NCI-H345 (cell line): Measurements from ENCODE around the gene DIP2B.

Experiments
- DNase-seq: peaks from one replicate; lab custom pipeline; 2025; lab: John Stamatoyannopoulos, UW

The DIP2B gene

GRCh38 chr12:50611021-50611744 lies 106.4 kb downstream of the DIP2B start:
- no peak for DNase-seq

- no peak for DNase-seq
These were observed 108.1 kb downstream of the DIP2B start for GRCh38 chr12:50612882-50613281.

GRCh38 chr12:50613463-50613862 lies 108.7 kb downstream of the DIP2B start:
- no peak for DNase-seq

- DNase-seq = no peak
These were observed 109.5 kb downstream of the DIP2B start for GRCh38 chr12:50614167-50614759.

GRCh38 chr12:50615145-50615906 lies 110.5 kb downstream of the DIP2B start:
- DNase-seq = no peak

- no peak for DNase-seq
These were observed 111.1 kb downstream of the DIP2B start for GRCh38 chr12:50615907-50616296.

GRCh38 chr12:50617657-50618056 lies 112.9 kb downstream of the DIP2B start:
- DNase-seq = no peak

- DNase-seq = no peak
These were observed 114.3 kb downstream of the DIP2B start for GRCh38 chr12:50618864-50619609.

- DNase-seq = no peak
These were observed 114.8 kb downstream of the DIP2B start for GRCh38 chr12:50619610-50619958.

GRCh38 chr12:50620109-50620977 lies 115.6 kb downstream of the DIP2B start:
- no peak for DNase-seq

GRCh38 chr12:50620978-50621360 lies 116.2 kb downstream of the DIP2B start:
- DNase-seq = no peak

GRCh38 chr12:50621399-50622300 lies 116.9 kb downstream of the DIP2B start:
- no peak for DNase-seq

GRCh38 chr12:50625029-50625925 lies 120.5 kb downstream of the DIP2B start:
- no peak for DNase-seq

GRCh38 chr12:50626026-50626425 lies 121.2 kb downstream of the DIP2B start:
- no peak for DNase-seq

GRCh38 chr12:50627491-50627890 lies 122.7 kb downstream of the DIP2B start:
- no peak for DNase-seq

GRCh38 chr12:50628394-50628793 lies 123.6 kb downstream of the DIP2B start:
- DNase-seq = no peak

- no peak for DNase-seq
These were observed 129.2 kb downstream of the DIP2B start for GRCh38 chr12:50633955-50634354.

- no peak for DNase-seq
These were observed 129.6 kb downstream of the DIP2B start for GRCh38 chr12:50634379-50634778.

GRCh38 chr12:50635364-50635763 lies 130.6 kb downstream of the DIP2B start:
- no peak for DNase-seq
